Activated CD4-positive, alpha-beta T cell treated with anti-CD3 and anti-CD28 coated beads, Interleukin-2, amount 10 ng/mL, durations not matched to agents 24 days and 14 days (primary cell): ENCODE results near the gene NCOA3. TPM values are rescaled to one million over a fixed set of nuclear protein-coding genes. Genes with fewer than 3 reads are reported as not detected.
"Not testable (repeated sequence)": the region's sequence is repeated elsewhere in the genome, so short reads cannot be mapped to it uniquely, and the experiment has no call there.

ENCODE experiments used
- DNase-seq: peaks from one replicate; pipeline ENCODE4 v3.0.0; 2022
- H3K27ac Mint-ChIP-seq: one replicate; pipeline ENCODE4 v1.8.0; 2022; ENCODE audit warnings: mild to moderate bottlenecking, mixed read lengths
- H3K27me3 Mint-ChIP-seq: one replicate; pipeline ENCODE4 v1.8.0; 2022; ENCODE audit warnings: mixed read lengths
- H3K36me3 Mint-ChIP-seq: one replicate; pipeline ENCODE4 v1.8.0; 2022; ENCODE audit warnings: low read depth, mild to moderate bottlenecking, mixed read lengths
- H3K4me1 Mint-ChIP-seq: one replicate; pipeline ENCODE4 v1.8.0; 2021; ENCODE audit warnings: mixed read lengths
- H3K4me3 Mint-ChIP-seq: one replicate; pipeline ENCODE4 v1.8.0; 2022; ENCODE audit warnings: mild to moderate bottlenecking, moderate library complexity, mixed read lengths
- H3K9me3 Mint-ChIP-seq: one replicate; pipeline ENCODE4 v1.8.0; 2021; ENCODE audit warnings: mixed read lengths
- intact Hi-C: fragments of 100-400 bp; cut with micrococcal nuclease; formaldehyde crosslinking; loops from one replicate; pipeline ENCODE4 v1.15.1; 2023
- total RNA-seq: library from RNA; stranded (reverse); gene quantifications from 2 replicates; pipeline ENCODE4 v1.2.3, GENCODE V29; 2022

Gene NCOA3
- total RNA-seq, 1 donor from 2014 or later, result 140 TPM

GRCh38 chr20:47461906-47462305, 39.8 kb upstream of the NCOA3 start:
- H3K36me3 Mint-ChIP-seq, H3K27me3 Mint-ChIP-seq, intact Hi-C loops, H3K27ac Mint-ChIP-seq, DNase-seq, H3K4me3 Mint-ChIP-seq, H3K9me3 Mint-ChIP-seq: not testable (repeated sequence)
- H3K4me1 Mint-ChIP-seq, result peaks cover 21% of the 10 kb centered on the region

- no peak for DNase-seq
- intact Hi-C loops, result no loop called here
- Mint-ChIP-seq H3K27ac (no peak overlapping the region), H3K36me3 (no peaks in the 10 kb centered on the region), H3K4me1 (peaks cover 16% of the 10 kb centered on the region), H3K9me3 (no peaks in the 10 kb centered on the region), H3K4me3 (no peak overlapping the region), H3K27me3 (no peaks in the 10 kb centered on the region)
Measured at GRCh38 chr20:47464380-47465101, 37.1 kb upstream of the NCOA3 start.

- Mint-ChIP-seq H3K9me3 (no peaks in the 10 kb centered on the region), H3K4me3 (no peak overlapping the region), H3K4me1 (peaks cover 13% of the 10 kb centered on the region), H3K27me3 (no peaks in the 10 kb centered on the region), H3K27ac (no peak overlapping the region), H3K36me3 (no peaks in the 10 kb centered on the region)
- DNase-seq, result no peak
- intact Hi-C loops, result no loop called here
Measured at GRCh38 chr20:47465335-47466090, 36.2 kb upstream of the NCOA3 start.

- Mint-ChIP-seq H3K36me3 (no peaks in the 10 kb centered on the region), H3K27me3 (no peaks in the 10 kb centered on the region), H3K27ac (no peak overlapping the region), H3K9me3 (no peaks in the 10 kb centered on the region), H3K4me3 (no peak overlapping the region), H3K4me1 (peaks cover 11% of the 10 kb centered on the region)
- intact Hi-C loops, result no loop called here
- DNase-seq, result no peak
Measured at GRCh38 chr20:47466213-47466612, 35.5 kb upstream of the NCOA3 start.

GRCh38 chr20:47466704-47467459, 34.8 kb upstream of the NCOA3 start:
- no peaks in the 10 kb centered on the region for H3K36me3 Mint-ChIP-seq
- no peaks in the 10 kb centered on the region for H3K27me3 Mint-ChIP-seq
- no peak overlapping the region for H3K27ac Mint-ChIP-seq
- peaks cover 11% of the 10 kb centered on the region for H3K4me1 Mint-ChIP-seq
- intact Hi-C loops, result no loop called here
- H3K9me3 Mint-ChIP-seq, result no peaks in the 10 kb centered on the region
- no peak for DNase-seq
- no peak overlapping the region for H3K4me3 Mint-ChIP-seq

- intact Hi-C loops, result no loop called here
- H3K36me3 Mint-ChIP-seq, result no peaks in the 10 kb centered on the region
- H3K27ac Mint-ChIP-seq, result no peak overlapping the region
- no peaks in the 10 kb centered on the region for H3K27me3 Mint-ChIP-seq
- no peaks in the 10 kb centered on the region for H3K9me3 Mint-ChIP-seq
- no peak for DNase-seq
- peaks cover 22% of the 10 kb centered on the region for H3K4me1 Mint-ChIP-seq
- H3K4me3 Mint-ChIP-seq, result no peak overlapping the region
Measured at GRCh38 chr20:47468290-47469050, 33.2 kb upstream of the NCOA3 start.

- intact Hi-C loops, result no loop called here
- no peaks in the 10 kb centered on the region for H3K9me3 Mint-ChIP-seq
- H3K27ac Mint-ChIP-seq, result peak overlapping the region; percentile 29
- DNase-seq, result no peak
- H3K4me3 Mint-ChIP-seq, result no peak overlapping the region
- no peaks in the 10 kb centered on the region for H3K27me3 Mint-ChIP-seq
- H3K4me1 Mint-ChIP-seq, result peaks cover 30% of the 10 kb centered on the region
- H3K36me3 Mint-ChIP-seq, result no peaks in the 10 kb centered on the region
Measured at GRCh38 chr20:47475419-47476044, 26.2 kb upstream of the NCOA3 start.

GRCh38 chr20:47476452-47476851, 25.2 kb upstream of the NCOA3 start:
- DNase-seq, result no peak
- intact Hi-C loops, result no loop called here
- Mint-ChIP-seq H3K27ac (peak overlapping the region; percentile 58), H3K4me3 (no peak overlapping the region), H3K9me3 (no peaks in the 10 kb centered on the region), H3K36me3 (no peaks in the 10 kb centered on the region), H3K27me3 (no peaks in the 10 kb centered on the region), H3K4me1 (peaks cover 34% of the 10 kb centered on the region)

GRCh38 chr20:47479093-47479492, 22.6 kb upstream of the NCOA3 start:
- DNase-seq, result no peak
- no peak overlapping the region for H3K4me3 Mint-ChIP-seq
- peaks cover 27% of the 10 kb centered on the region for H3K4me1 Mint-ChIP-seq
- peak overlapping the region; percentile 79 for H3K27ac Mint-ChIP-seq
- H3K9me3 Mint-ChIP-seq, result no peaks in the 10 kb centered on the region
- intact Hi-C loops, result no loop called here
- H3K36me3 Mint-ChIP-seq, result no peaks in the 10 kb centered on the region
- no peaks in the 10 kb centered on the region for H3K27me3 Mint-ChIP-seq

- H3K27me3 Mint-ChIP-seq, result no peaks in the 10 kb centered on the region
- peak overlapping the region; percentile 79 for H3K27ac Mint-ChIP-seq
- H3K4me1 Mint-ChIP-seq, result peaks cover 27% of the 10 kb centered on the region
- H3K36me3 Mint-ChIP-seq, result no peaks in the 10 kb centered on the region
- no peak for DNase-seq
- no peak overlapping the region for H3K4me3 Mint-ChIP-seq
- intact Hi-C loops, result no loop called here
- no peaks in the 10 kb centered on the region for H3K9me3 Mint-ChIP-seq
Measured at GRCh38 chr20:47479506-47479905, 22.2 kb upstream of the NCOA3 start.

GRCh38 chr20:47480239-47480638, 21.4 kb upstream of the NCOA3 start:
- H3K4me3 Mint-ChIP-seq, result no peak overlapping the region
- peaks cover 33% of the 10 kb centered on the region for H3K4me1 Mint-ChIP-seq
- intact Hi-C loops, result no loop called here
- H3K27ac Mint-ChIP-seq, result peak overlapping the region; percentile 40
- H3K27me3 Mint-ChIP-seq, result no peaks in the 10 kb centered on the region
- H3K9me3 Mint-ChIP-seq, result no peaks in the 10 kb centered on the region
- H3K36me3 Mint-ChIP-seq, result no peaks in the 10 kb centered on the region
- DNase-seq, result no peak

- no peaks in the 10 kb centered on the region for H3K36me3 Mint-ChIP-seq
- H3K4me3 Mint-ChIP-seq, result no peak overlapping the region
- H3K9me3 Mint-ChIP-seq, result no peaks in the 10 kb centered on the region
- DNase-seq, result no peak
- intact Hi-C loops, result no loop called here
- H3K4me1 Mint-ChIP-seq, result peaks cover 38% of the 10 kb centered on the region
- no peaks in the 10 kb centered on the region for H3K27me3 Mint-ChIP-seq
- H3K27ac Mint-ChIP-seq, result peak overlapping the region; percentile 59
Measured at GRCh38 chr20:47480705-47481104, 21.0 kb upstream of the NCOA3 start.
